ENCODE results near the gene COL4A5. TPM values are rescaled to one million over a fixed set of nuclear protein-coding genes. Genes with fewer than 3 reads are reported as not detected.

Gene COL4A5
- total and polyA plus RNA-seq, 8 donors = 0.58 to 3.3 (median 1.2) TPM

- FAIRE-seq (no peak), DNase-seq (no peak), ATAC-seq (no peak)
- Histone ChIP-seq H3K4me1 (no peaks in the 10 kb centered on the region), H3K27ac (no peak overlapping the region), H3K27me3 (peaks cover 0 to 12% (median 3%) of the 10 kb centered on the region in 4 donors), H3K4me3 (no peak overlapping the region), H3K36me3 (no peaks in the 10 kb centered on the region), H3K9me3 (no peaks in the 10 kb centered on the region)
- intact Hi-C loops (cut with DNase I) = no loop called here
- 38 to 43% methylated on average over 1 of the region's 1 CpG for WGBS, 2 donors
- no peak for TF ChIP-seq CTCF (IDR thresholded peaks at IDR 0.05)
Measured at GRCh38 chrX:108712886-108713285, 273.2 kb downstream of the COL4A5 start.

- ATAC-seq (no peak), DNase-seq (no peak), FAIRE-seq (no peak)
- TF ChIP-seq CTCF (IDR thresholded peaks at IDR 0.05) = no peak
- no peaks in the 10 kb centered on the region for H3K9me3 ChIP-seq
- WGBS, 2 donors = 58 to 60% methylated on average over 2 of the region's 2 CpGs
- H3K27me3 ChIP-seq = peaks cover 0 to 10% (median 4%) of the 10 kb centered on the region in 4 donors
- H3K4me1 ChIP-seq = no peaks in the 10 kb centered on the region
- H3K4me3 ChIP-seq = no peak overlapping the region
- H3K36me3 ChIP-seq = no peaks in the 10 kb centered on the region
- intact Hi-C loops (cut with DNase I) = no loop called here
- no peak overlapping the region for H3K27ac ChIP-seq
Measured at GRCh38 chrX:108722561-108722960, 282.9 kb downstream of the COL4A5 start.

- DNase-seq (no peak), ATAC-seq (no peak), FAIRE-seq (no peak)
- 73 to 90% methylated on average over 3 of the region's 3 CpGs for WGBS, 2 donors
- Histone ChIP-seq H3K27me3 (peaks cover 0 to 10% (median 4%) of the 10 kb centered on the region in 4 donors), H3K27ac (no peak overlapping the region), H3K9me3 (no peaks in the 10 kb centered on the region), H3K4me1 (no peaks in the 10 kb centered on the region), H3K4me3 (no peak overlapping the region), H3K36me3 (no peaks in the 10 kb centered on the region)
- no peak for TF ChIP-seq CTCF (IDR thresholded peaks at IDR 0.05)
- intact Hi-C loops (cut with DNase I) = no loop called here
Measured at GRCh38 chrX:108726748-108727147, 287.1 kb downstream of the COL4A5 start.

- H3K27ac ChIP-seq = no peak overlapping the region
- H3K4me1 ChIP-seq = no peaks in the 10 kb centered on the region
- FAIRE-seq = no peak
- intact Hi-C loops (cut with DNase I) = no loop called here
- ATAC-seq = no peak
- peaks cover 0 to 29% (median 9%) of the 10 kb centered on the region in 4 donors for H3K27me3 ChIP-seq
- DNase-seq = no peak
- 16 to 18% methylated on average over 2 of the region's 2 CpGs for WGBS, 2 donors
- no peaks in the 10 kb centered on the region for H3K9me3 ChIP-seq
- no peak overlapping the region for H3K4me3 ChIP-seq
- no peaks in the 10 kb centered on the region for H3K36me3 ChIP-seq
- no peak for TF ChIP-seq CTCF (IDR thresholded peaks at IDR 0.05)
Measured at GRCh38 chrX:108731153-108731552, 291.5 kb downstream of the COL4A5 start.

- ATAC-seq (no peak), FAIRE-seq (no peak), DNase-seq (peak in 1 of 6 donors; percentile 41)
- Histone ChIP-seq H3K4me1 (no peaks in the 10 kb centered on the region), H3K9me3 (no peaks in the 10 kb centered on the region), H3K27me3 (peaks cover 0 to 33% (median 14%) of the 10 kb centered on the region in 4 donors), H3K36me3 (no peaks in the 10 kb centered on the region), H3K4me3 (no peak overlapping the region), H3K27ac (no peak overlapping the region)
- intact Hi-C loops (cut with DNase I) = no loop called here
- TF ChIP-seq CTCF (IDR thresholded peaks at IDR 0.05) = no peak
- WGBS, 2 donors = 4 to 18% methylated on average over 39 of the region's 39 CpGs
Measured at GRCh38 chrX:108732630-108733321, 293.1 kb downstream of the COL4A5 start.

Data from pancreas (tissue), 10 donors.